GM18498 (cell line): ENCODE measurements around the gene MAMLD1.

Source experiments
- ATAC-seq: cut with Tn5 transposase; IDR thresholded peaks from one replicate; pipeline ENCODE4 v1.9.1; 2021; ENCODE audit warnings: mild to moderate bottlenecking, moderate library complexity; ENCODE audit not compliant: unreplicated experiment

MAMLD1 gene

DNA sequence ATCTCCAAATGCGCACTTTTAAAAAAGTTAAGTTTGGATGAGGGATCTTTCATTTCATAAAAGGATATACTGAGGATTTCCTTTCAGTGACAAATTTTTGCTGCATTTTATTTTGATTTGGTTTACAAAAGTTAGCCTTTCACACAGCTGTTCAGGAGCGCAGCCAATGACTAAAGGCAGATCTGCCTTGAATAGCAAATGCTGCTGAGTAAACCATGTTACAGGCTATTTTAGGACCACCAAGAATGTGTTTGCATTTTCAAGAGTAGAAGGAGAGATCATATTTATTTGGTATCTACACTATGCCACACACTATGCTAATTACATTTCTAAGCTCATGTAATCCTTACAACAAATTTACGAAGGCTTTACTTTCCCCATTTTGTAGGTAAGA is 92.1 kb downstream of the MAMLD1 start:
- ATAC-seq, result no peak

DNA sequence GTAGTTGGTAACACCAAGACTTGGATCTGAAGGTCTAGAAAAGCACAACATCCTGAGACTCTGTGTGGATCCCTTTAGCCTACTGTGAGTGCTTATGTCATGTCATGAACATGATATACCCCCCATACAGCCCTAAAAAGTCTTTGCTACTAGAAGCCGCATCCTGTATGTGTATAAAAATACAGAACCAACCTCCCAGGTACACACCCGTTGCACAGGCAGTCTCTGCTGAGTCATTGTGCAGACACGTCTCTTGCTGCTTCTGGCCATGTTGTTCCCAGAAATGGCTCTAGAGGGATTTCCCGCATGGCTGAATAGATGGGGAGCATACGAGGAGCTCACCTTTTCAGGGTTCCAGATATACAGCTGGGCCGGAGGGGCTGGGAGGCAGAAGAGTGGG is 93.3 kb downstream of the MAMLD1 start:
- no peak for ATAC-seq

GRCh38 chrX:150456941-150457340 is 93.8 kb downstream of the MAMLD1 start:
- no peak for ATAC-seq

- ATAC-seq, result no peak
Measured at GRCh38 chrX:150459196-150459595, 96.1 kb downstream of the MAMLD1 start.

- no peak for ATAC-seq
Measured at GRCh38 chrX:150460063-150460462, 96.9 kb downstream of the MAMLD1 start.

GRCh38 chrX:150460781-150461180 is 97.7 kb downstream of the MAMLD1 start:
- no peak for ATAC-seq

DNA sequence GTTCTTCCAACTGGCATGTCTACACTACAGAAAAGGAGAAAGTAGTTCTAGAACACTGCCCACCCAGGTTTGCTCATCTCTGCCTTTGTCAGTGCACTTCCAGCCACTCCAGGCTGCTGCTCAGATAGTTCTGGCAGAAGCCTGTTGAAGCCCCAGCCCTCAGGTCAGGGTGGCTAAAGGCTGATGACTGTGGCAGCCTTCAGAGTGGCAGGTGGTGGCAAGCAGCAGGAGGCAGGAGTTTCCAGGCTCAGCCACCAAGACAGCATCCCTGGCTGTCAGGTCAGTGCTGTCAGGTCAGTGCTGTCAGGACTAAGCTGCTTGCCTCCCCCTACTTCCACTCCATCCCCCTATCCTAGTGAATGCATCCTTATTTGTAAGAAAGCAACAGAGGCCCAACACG is 100.4 kb downstream of the MAMLD1 start:
- ATAC-seq, result no peak

DNA sequence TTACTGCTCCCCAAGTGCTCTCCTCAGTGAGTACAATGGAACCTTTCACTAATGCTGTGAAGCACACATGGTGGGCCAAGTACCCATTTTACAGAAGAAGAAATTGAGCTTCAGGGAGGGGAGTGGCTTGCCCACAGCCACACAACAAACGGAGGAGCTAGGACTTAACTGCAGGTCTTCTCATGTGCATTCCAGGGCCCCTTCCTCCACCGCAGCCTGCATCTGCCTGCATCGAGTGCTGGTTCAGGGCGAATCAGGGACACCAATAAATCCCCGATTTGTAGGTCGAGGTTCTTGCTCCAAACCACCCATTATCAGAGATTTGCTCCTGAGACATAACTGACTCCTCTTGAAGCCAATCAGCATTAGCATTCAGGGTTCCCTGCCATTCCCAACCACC is 100.9 kb downstream of the MAMLD1 start:
- no peak for ATAC-seq

- ATAC-seq, result no peak
Measured at GRCh38 chrX:150465326-150465725, 102.2 kb downstream of the MAMLD1 start.

DNA sequence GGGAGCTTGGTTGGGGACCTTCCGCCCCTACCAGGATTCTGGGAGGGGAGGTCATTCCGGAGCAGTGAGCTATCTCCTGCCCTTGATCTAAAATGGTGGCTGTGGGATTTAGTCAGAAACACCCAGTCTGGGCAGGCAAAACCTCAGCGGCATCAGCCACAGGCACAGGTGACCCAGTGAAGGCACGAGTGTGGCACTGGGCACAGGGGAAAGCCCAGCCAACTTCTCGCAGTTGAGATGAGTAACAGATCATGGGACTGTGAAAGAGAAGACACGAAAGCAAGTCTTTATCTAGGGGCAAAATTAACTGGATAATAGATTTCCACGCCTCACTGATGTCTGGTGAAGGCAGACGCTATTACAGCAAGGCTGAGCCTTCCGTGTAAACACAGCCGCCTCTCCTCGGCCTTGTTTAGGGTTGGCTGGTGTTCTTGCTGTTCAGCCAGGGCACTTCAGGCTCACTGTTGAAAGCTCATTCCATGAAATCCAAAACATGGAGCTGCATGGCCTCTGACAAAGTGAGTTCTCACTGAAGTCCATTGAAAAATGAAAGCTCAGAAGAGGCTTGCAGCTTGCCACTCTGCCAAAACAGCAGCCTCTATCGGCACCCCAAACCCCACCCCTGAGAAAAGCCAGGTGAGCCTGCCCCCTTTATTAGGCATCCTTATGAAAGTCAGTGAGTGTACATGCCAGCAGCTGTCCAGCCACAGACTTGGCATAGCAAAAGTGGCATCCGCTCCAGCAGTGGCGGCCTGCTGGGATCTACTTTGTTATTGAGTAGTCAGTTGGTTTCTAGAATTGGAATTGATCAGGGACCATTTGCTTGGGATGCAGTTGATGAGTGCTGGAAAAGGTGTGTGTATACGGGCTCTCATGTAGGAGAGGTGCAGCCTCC is 103.0 kb downstream of the MAMLD1 start:
- no peak for ATAC-seq

DNA sequence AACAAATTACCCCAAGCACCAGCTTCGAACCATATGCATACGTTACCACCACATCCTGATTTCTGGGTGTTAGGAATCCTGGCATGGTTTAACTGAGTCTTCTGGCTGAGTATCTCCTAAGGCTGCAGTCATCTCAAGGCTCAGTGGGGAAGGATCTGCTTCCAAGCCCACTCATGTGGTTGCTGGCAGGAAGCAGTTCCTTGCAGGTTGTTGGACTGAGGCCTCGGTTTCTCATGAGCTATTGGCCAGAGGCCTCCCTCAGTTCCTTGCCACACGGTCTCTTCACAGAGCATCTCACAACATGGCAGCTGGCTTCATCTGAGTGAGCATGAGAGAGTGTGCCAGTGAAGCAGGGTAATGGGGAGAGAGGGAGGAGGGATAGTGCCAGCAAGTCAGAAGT is 109.2 kb downstream of the MAMLD1 start:
- ATAC-seq, result no peak

DNA sequence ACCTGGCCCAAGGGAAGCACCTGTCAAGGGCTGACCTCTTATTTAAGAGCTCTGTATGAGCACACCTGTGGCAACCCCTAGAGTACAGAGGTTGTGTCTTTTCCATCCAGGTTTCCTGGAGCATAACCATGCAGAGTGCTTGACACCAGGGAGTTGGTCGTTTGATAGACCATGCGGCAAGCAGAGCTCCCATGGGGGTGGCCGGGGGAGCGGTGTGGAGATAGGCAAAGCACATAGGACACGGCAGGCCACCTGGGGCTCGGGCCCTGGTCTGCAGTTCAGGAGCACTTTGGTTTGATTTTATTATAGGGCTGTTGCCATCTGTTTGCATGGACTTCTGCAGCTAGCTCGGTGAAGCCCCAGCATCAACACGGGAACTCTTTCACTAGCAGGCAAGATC is 110.3 kb downstream of the MAMLD1 start:
- ATAC-seq, result no peak

- no peak for ATAC-seq
Measured at GRCh38 chrX:150475461-150475860, 112.3 kb downstream of the MAMLD1 start.

GRCh38 chrX:150476164-150476699 is 113.1 kb downstream of the MAMLD1 start:
- ATAC-seq, result no peak

DNA sequence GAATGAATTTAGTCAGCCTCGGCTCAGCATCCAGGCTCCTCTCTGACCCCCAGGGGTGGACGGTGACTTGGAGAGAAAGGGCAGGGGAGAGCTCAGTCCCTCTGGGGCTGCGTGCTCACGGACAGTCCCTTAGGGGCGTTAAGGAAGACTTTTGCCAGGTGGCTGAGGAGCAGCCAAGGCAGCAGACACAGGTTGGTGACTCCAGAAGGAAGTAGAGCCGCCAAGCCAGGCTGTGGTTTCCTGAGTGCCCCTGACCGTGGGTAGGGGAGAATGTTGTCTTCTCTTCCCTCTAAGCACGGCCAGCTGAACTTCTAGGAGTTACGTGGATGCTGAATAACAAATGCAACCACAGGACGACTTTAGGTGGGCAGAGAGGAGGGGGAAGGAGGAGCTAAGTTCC is 114.3 kb downstream of the MAMLD1 start:
- no peak for ATAC-seq

DNA sequence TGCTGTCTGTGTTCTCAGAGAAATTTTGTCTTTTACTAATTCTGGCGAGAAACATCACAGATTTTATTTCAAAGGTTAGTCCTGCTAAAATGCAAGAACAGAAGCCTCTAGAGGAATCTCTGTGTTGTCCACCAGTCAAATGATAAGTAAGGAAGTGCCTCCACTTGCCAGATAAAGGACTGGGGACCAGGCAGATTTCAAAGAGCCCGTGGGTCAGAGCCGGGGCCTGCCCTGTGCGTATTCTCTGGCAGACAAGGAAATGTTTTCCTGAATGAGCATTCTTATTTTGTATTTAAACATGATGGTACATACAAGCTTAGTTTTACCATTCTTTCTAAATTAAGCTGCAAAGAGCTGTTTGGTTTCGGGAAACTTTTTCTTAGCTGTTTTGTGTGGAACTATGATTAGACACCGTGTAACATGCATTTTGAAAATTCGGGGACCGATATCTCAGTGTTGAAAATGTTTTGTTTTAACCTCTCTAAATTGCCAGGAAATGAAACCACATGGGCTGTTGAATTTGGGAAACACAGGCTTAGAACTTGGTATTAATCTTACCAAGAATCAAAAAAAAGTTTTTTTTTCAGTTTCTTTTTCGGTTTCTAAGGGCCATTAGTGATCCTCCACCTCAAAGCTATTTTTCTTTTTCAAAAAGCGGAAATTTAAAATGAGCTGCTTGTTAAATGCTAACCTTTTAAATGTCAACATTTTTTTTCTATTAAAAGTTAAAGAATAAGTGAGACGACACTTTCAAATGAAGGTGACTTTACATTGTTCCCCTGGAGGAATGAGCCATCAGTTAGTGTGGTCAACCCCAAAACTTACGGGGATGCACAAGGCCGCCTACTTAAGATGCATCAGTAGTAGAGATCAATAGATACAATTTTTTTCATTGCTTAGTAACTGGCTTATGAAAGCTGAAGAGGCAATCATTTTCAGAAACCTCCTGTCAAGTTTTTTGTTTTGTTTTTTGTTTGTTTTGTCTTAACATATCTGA is 115.7 kb downstream of the MAMLD1 start:
- peak; percentile 73 for ATAC-seq

DNA sequence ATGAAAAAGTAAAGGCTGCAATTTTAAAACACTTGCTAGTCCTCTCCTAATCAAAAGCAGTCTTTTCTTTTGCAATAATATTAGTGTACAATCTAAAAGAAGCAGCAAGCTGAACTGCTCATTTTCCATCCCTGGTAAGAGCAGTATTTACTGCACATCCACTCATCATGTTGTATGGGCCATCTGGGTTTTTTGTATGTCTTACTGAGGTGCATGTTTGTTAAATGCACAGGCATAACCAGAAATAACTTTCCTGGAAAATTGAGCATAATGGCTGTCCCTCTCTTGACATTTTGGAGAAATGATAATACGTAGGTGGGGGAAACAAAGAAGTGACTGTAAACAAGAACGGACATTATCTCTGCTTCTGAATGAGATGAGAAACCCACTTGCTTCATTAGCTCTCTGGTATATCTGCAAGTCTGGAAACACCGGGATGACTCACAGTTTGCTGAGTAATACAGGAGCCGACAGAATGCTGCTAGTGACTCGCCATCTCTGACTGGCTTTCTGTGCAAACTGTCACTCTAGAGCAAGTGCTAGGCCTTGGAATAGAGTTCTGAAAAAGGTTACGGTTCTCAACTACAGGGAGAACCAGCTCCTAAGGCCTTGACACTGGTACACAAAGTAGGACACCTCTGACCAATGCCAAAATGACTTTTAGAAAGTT is 119.6 kb downstream of the MAMLD1 start:
- peak; percentile 59 for ATAC-seq

DNA sequence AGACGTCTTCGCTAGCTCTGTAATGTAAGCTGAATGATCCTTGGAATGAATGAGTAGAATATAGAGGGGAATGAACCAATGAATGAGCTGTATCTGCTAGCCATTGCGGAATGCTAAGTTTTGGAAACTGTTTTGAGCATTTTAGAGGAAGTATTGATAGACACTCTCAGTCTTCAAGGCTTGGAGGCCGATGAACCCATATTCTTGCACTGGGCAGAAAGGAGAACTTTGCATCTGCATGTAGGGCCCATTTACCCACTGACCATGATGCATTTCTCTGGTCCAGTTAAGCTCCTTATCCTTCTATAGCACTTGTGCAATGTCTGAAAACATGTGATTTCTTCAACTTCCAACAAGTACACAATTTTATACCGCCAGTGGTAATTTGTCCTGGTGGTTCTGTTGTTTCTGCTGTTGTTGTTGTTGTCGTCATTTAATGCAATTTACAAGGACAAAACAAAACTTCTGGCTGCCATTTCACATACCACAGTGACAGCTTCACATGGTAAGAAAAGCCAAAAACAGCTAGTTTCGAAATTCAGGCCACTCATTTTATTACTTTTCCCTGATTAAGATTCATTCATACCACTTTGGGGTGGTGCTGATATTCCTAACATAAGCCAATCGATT is 120.4 kb downstream of the MAMLD1 start:
- no peak for ATAC-seq

- no peak for ATAC-seq
Measured at GRCh38 chrX:150486011-150486410, 122.9 kb downstream of the MAMLD1 start.

DNA sequence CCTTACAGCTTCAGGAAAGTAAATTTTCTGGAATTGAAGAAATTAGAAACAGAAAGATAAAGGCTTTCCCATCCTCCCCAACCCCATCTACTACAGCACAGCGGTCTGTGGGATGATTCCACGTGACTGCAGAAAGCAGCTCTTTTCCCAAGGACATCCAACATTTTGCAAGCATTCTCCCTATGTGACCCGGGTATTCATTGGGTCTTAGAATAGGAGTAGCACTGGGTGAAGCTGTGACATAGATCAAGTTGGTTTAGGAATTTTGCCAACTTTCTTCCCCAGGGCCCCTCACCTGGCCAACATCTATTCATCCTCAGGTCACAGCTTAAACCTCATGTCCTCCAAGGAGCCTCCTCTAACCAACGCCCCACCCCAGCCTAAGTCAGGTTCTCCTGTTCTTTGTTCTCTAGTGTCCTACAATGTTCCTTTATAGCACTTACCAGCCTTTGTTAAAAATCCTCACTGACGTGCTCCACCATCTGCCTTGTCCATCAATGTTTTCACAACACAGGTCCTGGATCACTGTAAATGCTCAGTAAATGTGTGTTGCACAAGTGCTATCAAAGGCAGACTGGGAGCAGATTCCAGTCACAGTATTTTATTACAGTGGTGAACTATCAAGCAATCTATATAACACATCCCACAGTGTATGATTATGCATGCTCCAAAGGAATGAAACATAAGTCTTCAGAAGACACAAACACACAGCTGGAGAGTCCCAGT is 124.4 kb downstream of the MAMLD1 start:
- ATAC-seq, result no peak
